Spleen (tissue), 11 donors: ENCODE results near the gene DOCK4. TPM values are rescaled to one million over a fixed set of nuclear protein-coding genes. Genes with fewer than 3 reads are reported as not detected.

Experiments
- DNase-seq: peaks from one replicate; pipeline ENCODE4 v3.0.0-alpha.2; 2020
- H3K27ac ChIP-seq, 8 donors: fragments of 200-600 bp; sonication (generic) in 7 of 8; 1 replicate in 4 of 8; 2 replicates in 4 of 8; pipeline versions ENCODE4 v1.5.0 to v1.8.0; 2016 to 2021; ENCODE audit warnings: inconsistent platforms in 4 of 8, mild to moderate bottlenecking in 4 of 8, moderate library complexity in 1 of 8
- H3K27me3 ChIP-seq, 7 donors: fragments of 200-600 bp; sonication (generic) in 6 of 7; replicated peaks in 1 of 7; 1 replicate in 4 of 7; 2 replicates in 3 of 7; pipeline versions ENCODE4 v1.5.0 to v1.8.0; 2016 to 2021; ENCODE audit warnings: inconsistent platforms in 3 of 7, mild to moderate bottlenecking in 1 of 7
- H3K36me3 ChIP-seq, 6 donors: fragments of 200-600 bp; sonication (generic) in 5 of 6; 1 replicate in 4 of 6; 2 replicates in 2 of 6; pipeline versions ENCODE4 v1.5.0 to v1.8.0; 2016 to 2021; ENCODE audit warnings: inconsistent platforms in 2 of 6
- H3K4me1 ChIP-seq, 6 donors: fragments of 200-600 bp; sonication (generic) in 5 of 6; 1 replicate in 3 of 6; 2 replicates in 3 of 6; pipeline versions ENCODE4 v1.5.0 to v1.8.0; 2016 to 2021; ENCODE audit warnings: inconsistent platforms in 3 of 6
- H3K4me3 ChIP-seq, 8 donors: fragments of 200-600 bp; sonication (generic) in 7 of 8; 1 replicate in 4 of 8; 2 replicates in 4 of 8; pipeline versions ENCODE4 v1.5.0 to v1.8.0; 2016 to 2021; ENCODE audit warnings: inconsistent platforms in 4 of 8, mild to moderate bottlenecking in 4 of 8, moderate library complexity in 2 of 8
- H3K9me3 ChIP-seq, 8 donors: fragments of 200-600 bp; sonication (generic) in 7 of 8; 1 replicate in 4 of 8; 2 replicates in 4 of 8; pipeline versions ENCODE4 v1.5.0 to v1.8.0; 2016 to 2021; ENCODE audit warnings: inconsistent platforms in 4 of 8
- POLR2A ChIP-seq, 3 donors: fragments of 450-650 bp; IDR thresholded peaks; one replicate each; pipeline ENCODE4 v1.5.1; 2017; ENCODE audit warnings: antibody characterized with exemption in 3 of 3, mild to moderate bottlenecking in 1 of 3
- POLR2AphosphoS5 ChIP-seq, 3 donors: sonication (generic); formaldehyde crosslinking; IDR thresholded peaks; one replicate each; pipeline ENCODE4 v1.5.1; 2017; ENCODE audit warnings: antibody characterized with exemption in 3 of 3
- WGBS, 5 donors: extraction: QIAGEN DNeasy Blood & Tissue Kit in 3 of 5; methylation state at CpG; one replicate each; pipeline versions ENCODE4 v1.1.5 to v1.1.7; 2013 to 2018; 5-methylcytosine and 5-hydroxymethylcytosine counted together
- intact Hi-C: fragments of 100-400 bp; cut with DNase I; formaldehyde crosslinking; loops from one replicate; pipeline ENCODE4 v1.15.0; 2023; ENCODE audit warnings: low total_unique reads
- polyA plus RNA-seq, 3 donors: library from polyadenylated mRNA; stranded (reverse); fragments of 200-250 nt; gene quantifications; one replicate each; pipeline ENCODE4 v1.2.1, GENCODE V29; 2013
- total RNA-seq, 7 donors: library from RNA; depleted of rRNA in 3 of 7; stranded (reverse); fragments of >200 nt in 3 of 7; fragmentation: NEBNext Ultra II Directional in 4 of 7; extraction: Animal tissue kit (Norgen Biotek cat#: 25700) in 4 of 7; gene quantifications; one replicate each; pipeline versions ENCODE4 v1.1.0 to v1.2.1, GENCODE V29; 2016 to 2021
- TF ChIP-seq, protein P1 (sequence below), 11 experiments: fragments of 200-600 bp in 7 of 11; fragments of 450-650 bp in 4 of 11; sonication (generic) in 4 of 11; IDR thresholded peaks in 8 of 11; conservative IDR thresholded peaks in 3 of 11; 1 replicate in 7 of 11; 2 replicates in 4 of 11; pipeline versions ENCODE4 v1.4.0 to v1.8.0; 2016 to 2021; ENCODE audit warnings: antibody characterized with exemption in 11 of 11, inconsistent platforms in 4 of 11, mild to moderate bottlenecking in 1 of 11
- donor health status: healthy with polysubstance abuse.
- donor health status: DM: no; HTN: no; CAD: no; lungs with moderate emphysema.
- donor health status: DM: no; HTN: no; CAD: no.
- donor health status: Bipolar disorder and iron deficiency.
- donor health status: healthy.
- donor health status: DM: no; HTN: no; CAD: no.
- donor health status: DM: yes; HTN: yes; CAD: no.

DOCK4 gene
- total and polyA plus RNA-seq, 10 donors: 1.4 to 26.9 (median 14.2) TPM

DNA sequence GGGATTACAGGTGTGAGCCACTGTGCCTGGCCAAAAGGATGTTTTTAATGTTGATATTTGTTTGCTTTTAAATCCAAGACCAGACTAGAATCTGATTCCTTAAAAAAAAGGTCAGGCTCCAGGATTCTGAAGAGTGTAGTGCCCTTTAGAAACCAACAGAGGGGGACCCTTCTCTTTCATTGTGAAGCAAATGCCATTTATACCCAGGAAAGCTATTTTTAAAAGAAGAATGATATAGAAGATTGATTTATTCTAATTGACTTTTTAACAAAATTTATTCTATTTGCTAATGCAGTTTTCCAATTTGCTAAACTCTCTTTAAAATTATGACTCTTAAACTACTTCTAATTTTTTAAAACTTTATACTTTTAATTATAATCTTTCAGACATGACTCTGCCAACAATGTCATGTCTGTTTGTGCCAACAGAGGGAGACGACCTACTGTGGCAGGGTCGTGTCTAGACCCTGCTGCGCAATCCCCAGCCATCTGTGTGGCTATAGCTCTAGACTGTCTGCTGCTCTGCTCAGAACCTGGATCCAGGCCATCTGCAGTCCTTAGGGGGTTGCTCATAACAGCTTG, 442.9 kb downstream of the DOCK4 start:
- TF ChIP-seq POLR2A (IDR thresholded peaks at IDR 0.05) (no peak), POLR2AphosphoS5 (IDR thresholded peaks at IDR 0.05) (no peak)
- TF ChIP-seq, protein P1, sequence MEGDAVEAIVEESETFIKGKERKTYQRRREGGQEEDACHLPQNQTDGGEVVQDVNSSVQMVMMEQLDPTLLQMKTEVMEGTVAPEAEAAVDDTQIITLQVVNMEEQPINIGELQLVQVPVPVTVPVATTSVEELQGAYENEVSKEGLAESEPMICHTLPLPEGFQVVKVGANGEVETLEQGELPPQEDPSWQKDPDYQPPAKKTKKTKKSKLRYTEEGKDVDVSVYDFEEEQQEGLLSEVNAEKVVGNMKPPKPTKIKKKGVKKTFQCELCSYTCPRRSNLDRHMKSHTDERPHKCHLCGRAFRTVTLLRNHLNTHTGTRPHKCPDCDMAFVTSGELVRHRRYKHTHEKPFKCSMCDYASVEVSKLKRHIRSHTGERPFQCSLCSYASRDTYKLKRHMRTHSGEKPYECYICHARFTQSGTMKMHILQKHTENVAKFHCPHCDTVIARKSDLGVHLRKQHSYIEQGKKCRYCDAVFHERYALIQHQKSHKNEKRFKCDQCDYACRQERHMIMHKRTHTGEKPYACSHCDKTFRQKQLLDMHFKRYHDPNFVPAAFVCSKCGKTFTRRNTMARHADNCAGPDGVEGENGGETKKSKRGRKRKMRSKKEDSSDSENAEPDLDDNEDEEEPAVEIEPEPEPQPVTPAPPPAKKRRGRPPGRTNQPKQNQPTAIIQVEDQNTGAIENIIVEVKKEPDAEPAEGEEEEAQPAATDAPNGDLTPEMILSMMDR (IDR thresholded peaks at IDR 0.05 in 8 of 11, conservative IDR thresholded peaks at IDR 0.05 in 3 of 11): peak in 8 of 11 experiments; percentile 14 to 65 (median 44)
- Histone ChIP-seq H3K27ac (no peak overlapping the region), H3K27me3 (no peaks in the 10 kb centered on the region), H3K9me3 (no peaks in the 10 kb centered on the region), H3K4me1 (no peaks in the 10 kb centered on the region), H3K36me3 (no peaks in the 10 kb centered on the region), H3K4me3 (no peak overlapping the region)
- WGBS, 5 donors: 15 to 35% (median 33%) methylated on average over 3 of the region's 3 CpGs
- no peak for DNase-seq
- intact Hi-C loops: no loop called here

DNA sequence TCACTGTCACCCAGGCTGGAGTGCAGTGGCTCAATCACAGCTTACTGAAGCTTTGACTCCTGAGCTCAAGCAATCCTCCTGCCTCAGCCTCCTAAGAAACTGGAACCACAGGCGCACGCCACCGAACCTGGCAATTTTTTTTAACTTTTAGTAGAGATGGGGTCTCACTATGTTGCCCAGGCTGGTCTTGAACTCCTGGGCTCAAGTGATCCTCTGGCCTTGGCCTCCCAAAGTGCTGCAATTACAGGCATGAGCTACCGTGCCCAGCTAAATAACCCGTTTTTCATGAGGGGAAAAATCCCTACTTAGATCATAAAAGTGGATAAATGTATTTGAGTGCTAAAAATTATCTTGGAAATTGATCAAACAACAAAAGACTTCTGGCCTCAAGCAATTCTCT, 443.4 kb downstream of the DOCK4 start:
- no peaks in the 10 kb centered on the region for H3K4me1 ChIP-seq
- no peaks in the 10 kb centered on the region for H3K27me3 ChIP-seq
- no peak for TF ChIP-seq POLR2A (IDR thresholded peaks at IDR 0.05)
- no peak for TF ChIP-seq POLR2AphosphoS5 (IDR thresholded peaks at IDR 0.05)
- intact Hi-C loops: no loop called here
- H3K4me3 ChIP-seq: no peak overlapping the region
- DNase-seq: no peak
- H3K27ac ChIP-seq: no peak overlapping the region
- no peaks in the 10 kb centered on the region for H3K9me3 ChIP-seq
- no peaks in the 10 kb centered on the region for H3K36me3 ChIP-seq
- WGBS, 5 donors: 75 to 90% (median 81%) methylated on average over 5 of the region's 5 CpGs

GRCh38 chr7:111762211-111762610, 444.0 kb downstream of the DOCK4 start:
- Histone ChIP-seq H3K27me3 (no peaks in the 10 kb centered on the region), H3K4me3 (no peak overlapping the region), H3K27ac (no peak overlapping the region), H3K4me1 (no peaks in the 10 kb centered on the region), H3K36me3 (no peaks in the 10 kb centered on the region), H3K9me3 (no peaks in the 10 kb centered on the region)
- TF ChIP-seq POLR2AphosphoS5 (IDR thresholded peaks at IDR 0.05): no peak
- intact Hi-C loops: no loop called here
- DNase-seq: no peak

DNA sequence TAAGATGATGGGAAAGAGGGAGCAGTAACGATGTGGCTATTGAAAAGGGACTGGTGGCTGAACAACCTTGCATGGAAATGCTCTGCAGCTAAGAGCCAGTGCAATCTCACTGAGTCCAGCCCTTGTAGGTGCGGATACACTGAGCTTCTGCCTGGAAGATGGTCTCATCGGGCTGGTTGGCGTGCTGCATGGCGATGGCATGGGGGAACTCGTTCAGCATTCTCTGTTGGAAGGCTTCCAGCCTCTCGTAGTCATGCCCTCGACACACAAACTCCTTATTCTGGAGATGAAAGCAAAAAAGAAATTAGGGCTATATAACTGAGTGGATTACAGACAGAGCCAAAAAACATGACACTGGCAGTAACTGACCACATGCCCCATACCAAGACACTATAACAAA, 446.2 kb downstream of the DOCK4 start:
- no peak for TF ChIP-seq POLR2A (IDR thresholded peaks at IDR 0.05)
- no peak for TF ChIP-seq POLR2AphosphoS5 (IDR thresholded peaks at IDR 0.05)
- TF ChIP-seq, protein P1 (IDR thresholded peaks at IDR 0.05 in 8 of 11, conservative IDR thresholded peaks at IDR 0.05 in 3 of 11): no peak
- Histone ChIP-seq H3K27me3 (no peaks in the 10 kb centered on the region), H3K9me3 (no peaks in the 10 kb centered on the region), H3K36me3 (no peaks in the 10 kb centered on the region), H3K4me3 (no peak overlapping the region), H3K27ac (no peak overlapping the region), H3K4me1 (no peaks in the 10 kb centered on the region)
- WGBS, 5 donors: 82 to 90% (median 86%) methylated on average over 8 of the region's 8 CpGs
- DNase-seq: no peak
- intact Hi-C loops: no loop called here

DNA sequence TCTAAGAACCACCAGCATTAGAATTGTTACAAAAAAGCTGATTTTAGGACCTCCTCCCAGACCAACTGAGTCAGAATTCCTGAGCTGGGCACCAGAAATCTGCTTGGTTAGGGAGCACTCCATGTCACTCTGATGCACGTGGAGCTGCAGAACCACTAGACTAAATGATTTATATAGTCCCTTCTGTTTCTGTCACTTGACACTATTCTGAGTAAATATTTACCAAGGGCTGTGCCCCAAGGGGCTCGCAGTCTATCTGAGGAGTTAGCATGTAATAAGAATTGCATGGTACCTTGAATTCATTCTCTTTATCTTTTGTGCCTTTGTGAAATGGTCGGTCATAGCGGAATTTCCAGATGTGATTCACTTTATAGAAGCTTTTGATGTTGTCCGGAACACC, 447.9 kb downstream of the DOCK4 start:
- intact Hi-C loops: loop anchor here (10.0 kb wide), 2 partner anchors 656 to 736 kb away; no protein-coding TSS in a partner anchor
- Histone ChIP-seq H3K4me3 (no peak overlapping the region), H3K27me3 (no peaks in the 10 kb centered on the region), H3K4me1 (no peaks in the 10 kb centered on the region), H3K36me3 (no peaks in the 10 kb centered on the region), H3K9me3 (no peaks in the 10 kb centered on the region), H3K27ac (no peak overlapping the region)
- DNase-seq: no peak
- TF ChIP-seq POLR2AphosphoS5 (IDR thresholded peaks at IDR 0.05) (no peak), POLR2A (IDR thresholded peaks at IDR 0.05) (no peak)
- TF ChIP-seq, protein P1 (IDR thresholded peaks at IDR 0.05 in 8 of 11, conservative IDR thresholded peaks at IDR 0.05 in 3 of 11): no peak
- 82 to 92% (median 89%) methylated on average over 5 of the region's 5 CpGs for WGBS, 5 donors
